Neuron (in vitro differentiated cells): ENCODE data around the gene AGAP1.
"Not testable (repeated sequence)": the region's sequence is repeated elsewhere in the genome, so short reads cannot be mapped to it uniquely, and the experiment has no call there.

Source experiments
- H2AFZ ChIP-seq: one replicate; pipeline ENCODE4 v1.6.1; 2013; ENCODE audit warnings: low read depth, mild to moderate bottlenecking, inconsistent platforms, low read length, moderate library complexity
- H3K27me3 ChIP-seq: one replicate; pipeline ENCODE4 v1.6.1; 2013; ENCODE audit warnings: low read length; ENCODE audit not compliant: insufficient read depth
- H3K36me3 ChIP-seq: one replicate; pipeline ENCODE4 v1.6.1; 2013; ENCODE audit warnings: low read length; ENCODE audit not compliant: insufficient read depth
- H3K4me1 ChIP-seq: one replicate; pipeline ENCODE4 v1.6.1; 2013; ENCODE audit warnings: low read length; ENCODE audit not compliant: insufficient read depth
- H3K4me3 ChIP-seq: 2 replicates; pipeline ENCODE4 v1.5.1; 2013; ENCODE audit warnings: mild to moderate bottlenecking, low read length, moderate library complexity
- H3K9me3 ChIP-seq: one replicate; pipeline ENCODE4 v1.6.1; 2013; ENCODE audit warnings: low read length

The AGAP1 gene

DNA sequence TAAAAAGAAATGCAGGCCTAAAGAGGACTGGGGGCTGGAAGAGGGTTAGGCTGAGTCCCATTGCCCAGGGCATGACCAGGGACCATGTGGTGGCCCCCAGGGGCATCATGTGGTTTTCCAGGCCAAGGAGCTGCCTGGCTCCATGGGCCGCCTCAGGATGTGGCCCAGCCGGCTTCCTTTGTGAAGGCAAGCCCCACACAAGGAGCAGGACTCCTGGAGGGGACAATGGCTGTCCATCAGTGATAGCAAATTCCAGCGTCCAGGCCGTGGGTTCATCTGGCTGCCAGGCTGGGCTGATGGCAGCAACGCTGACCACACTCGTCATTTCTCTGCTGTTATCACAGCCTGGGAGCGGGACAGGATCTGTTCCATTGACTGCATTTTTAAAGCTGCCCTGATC lies 591.8 kb downstream of the AGAP1 start:
- H3K4me1 ChIP-seq: peaks cover 49% of the 10 kb centered on the region
- H2AFZ ChIP-seq: no peak overlapping the region
- no peaks in the 10 kb centered on the region for H3K27me3 ChIP-seq
- H3K9me3 ChIP-seq: peaks cover 3% of the 10 kb centered on the region
- H3K36me3 ChIP-seq: no peaks in the 10 kb centered on the region
- peak overlapping the region; percentile 23 for H3K4me3 ChIP-seq

DNA sequence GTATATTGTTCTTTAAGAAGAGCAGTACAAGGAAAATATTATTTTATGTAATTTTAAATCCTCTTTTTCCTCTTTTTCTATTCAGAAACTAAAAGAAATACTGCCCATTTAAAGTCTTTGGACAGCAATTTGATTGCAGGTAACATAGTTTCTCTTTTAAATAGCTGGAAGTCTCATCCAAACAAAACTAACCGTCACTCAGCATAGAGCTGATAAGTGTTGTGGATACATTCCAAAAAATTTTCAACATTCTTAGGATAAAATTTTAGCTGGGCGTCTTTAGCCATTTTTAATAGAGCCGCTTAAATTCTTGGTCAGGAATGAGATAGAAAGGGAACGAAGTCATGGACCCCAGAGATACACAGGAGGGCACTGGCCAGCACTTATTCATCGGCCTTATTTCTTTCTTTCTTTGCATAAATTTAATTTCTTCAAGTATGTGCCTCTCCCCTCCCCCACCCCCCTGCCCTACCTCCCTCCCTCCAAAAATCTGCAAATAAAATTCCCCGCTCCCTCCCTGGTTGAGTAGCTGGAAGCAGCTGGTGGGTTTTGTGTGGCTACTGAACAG lies 592.6 kb downstream of the AGAP1 start:
- H3K4me3 ChIP-seq: peak overlapping the region; percentile 12
- H3K9me3 ChIP-seq: no peaks in the 10 kb centered on the region
- H3K27me3 ChIP-seq: no peaks in the 10 kb centered on the region
- peaks cover 49% of the 10 kb centered on the region for H3K4me1 ChIP-seq
- H2AFZ ChIP-seq: no peak overlapping the region
- no peaks in the 10 kb centered on the region for H3K36me3 ChIP-seq

- Histone ChIP-seq H3K27me3 (no peaks in the 10 kb centered on the region), H3K4me1 (peaks cover 49% of the 10 kb centered on the region), H3K4me3 (no peak overlapping the region), H2AFZ (no peak overlapping the region), H3K36me3 (no peaks in the 10 kb centered on the region), H3K9me3 (no peaks in the 10 kb centered on the region)
These were observed 593.2 kb downstream of the AGAP1 start for GRCh38 chr2:236086971-236087465.

DNA sequence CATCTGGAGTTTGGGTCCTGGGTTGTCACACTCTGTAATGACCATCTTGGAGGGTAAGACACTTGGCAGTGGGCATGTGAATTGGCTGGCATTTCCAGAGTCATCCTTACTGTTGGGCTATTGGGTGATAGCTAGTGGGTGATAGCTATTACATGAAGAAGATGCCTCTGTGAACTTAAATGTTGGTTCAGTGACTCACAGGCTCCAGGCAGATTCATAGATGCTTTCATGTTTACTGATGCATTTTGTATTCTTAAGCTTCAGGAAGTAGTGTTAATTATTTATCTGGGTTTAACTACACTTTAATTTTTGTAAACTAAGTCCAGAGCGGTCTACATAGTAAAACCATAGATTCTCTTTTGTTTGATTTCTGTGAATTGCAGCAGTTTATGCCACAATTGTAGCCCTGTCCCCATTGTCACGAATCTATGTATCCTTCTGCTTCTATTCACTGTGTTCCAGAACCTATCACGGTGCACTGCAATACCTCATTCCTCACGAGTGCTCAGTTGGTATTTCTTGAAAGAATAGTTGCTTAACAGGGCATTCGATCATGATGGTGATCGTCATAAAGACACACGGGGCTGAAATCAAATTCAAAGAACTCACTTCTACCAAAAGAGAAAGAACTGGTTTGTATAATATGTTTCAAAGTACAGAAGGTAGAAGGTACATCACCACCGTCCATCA lies 594.7 kb downstream of the AGAP1 start:
- Histone ChIP-seq H3K4me3 (no peak overlapping the region), H3K9me3 (no peaks in the 10 kb centered on the region), H3K27me3 (no peaks in the 10 kb centered on the region), H3K36me3 (no peaks in the 10 kb centered on the region), H3K4me1 (peaks cover 43% of the 10 kb centered on the region), H2AFZ (no peak overlapping the region)

DNA sequence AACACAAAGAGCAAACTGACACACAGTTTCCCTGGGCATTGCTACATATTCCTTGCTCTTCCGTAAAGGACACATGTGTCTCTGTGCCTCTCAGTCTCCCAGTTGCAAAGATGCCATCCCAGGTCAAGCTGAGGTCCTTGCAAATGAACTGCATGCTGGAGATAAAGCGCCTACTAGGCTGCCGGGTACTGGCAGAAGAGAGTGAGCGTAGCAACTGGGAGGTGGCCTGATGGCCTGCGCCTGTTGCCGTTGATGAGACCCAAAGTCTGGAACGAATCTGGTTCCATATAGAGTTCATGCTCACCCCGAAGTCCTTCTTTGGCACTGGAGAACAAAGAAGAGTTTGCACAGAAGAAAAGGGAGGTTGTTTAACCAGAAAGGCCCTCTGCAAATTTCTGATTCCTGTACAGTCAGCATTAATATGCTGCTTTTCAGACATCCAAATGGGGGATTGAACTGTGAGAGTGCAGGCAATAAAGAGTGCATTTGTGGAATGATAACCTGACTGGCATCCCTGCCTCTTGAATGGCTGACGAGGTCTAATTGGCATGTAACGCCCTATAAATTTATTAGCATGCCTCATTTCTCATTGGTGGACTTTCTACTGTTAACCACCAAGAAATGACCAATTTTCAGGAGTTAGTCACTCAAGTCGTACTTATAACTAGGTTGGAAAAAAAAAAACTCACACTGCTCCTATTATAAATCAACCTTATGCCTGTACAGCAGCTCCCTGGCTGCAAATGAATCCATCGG lies 595.6 kb downstream of the AGAP1 start:
- no peaks in the 10 kb centered on the region for H3K9me3 ChIP-seq
- H3K27me3 ChIP-seq: no peaks in the 10 kb centered on the region
- H3K4me1 ChIP-seq: peaks cover 36% of the 10 kb centered on the region
- no peaks in the 10 kb centered on the region for H3K36me3 ChIP-seq
- H2AFZ ChIP-seq: no peak overlapping the region
- no peak overlapping the region for H3K4me3 ChIP-seq

- no peaks in the 10 kb centered on the region for H3K27me3 ChIP-seq
These were observed 596.2 kb downstream of the AGAP1 start for GRCh38 chr2:236090027-236090382.

DNA sequence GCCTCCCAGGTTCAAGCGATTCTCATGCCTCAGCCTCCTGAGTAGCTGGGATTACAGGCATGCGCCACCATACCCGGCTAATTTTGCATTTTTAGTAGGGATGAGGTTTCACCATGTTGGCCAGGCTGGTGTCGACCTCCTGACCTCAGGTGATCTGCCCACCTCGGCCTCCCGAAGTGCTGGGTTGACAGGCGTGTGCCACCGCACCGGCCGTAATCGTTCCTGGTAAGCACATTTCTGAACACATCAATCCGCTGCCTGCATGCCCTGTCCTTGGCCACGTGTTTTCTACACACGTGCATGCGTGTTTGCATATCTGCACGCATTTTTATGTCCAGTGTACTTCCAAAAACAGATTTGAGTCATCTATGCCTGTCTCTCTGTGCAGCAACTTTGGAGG lies 597.0 kb downstream of the AGAP1 start:
- not testable (repeated sequence) for H3K4me3 ChIP-seq, H3K27me3 ChIP-seq, H3K9me3 ChIP-seq, H3K36me3 ChIP-seq, H2AFZ ChIP-seq
- H3K4me1 ChIP-seq: peaks cover 28% of the 10 kb centered on the region

More at GRCh38 chr2:236090027-236090382, 596.2 kb downstream of the AGAP1 start:
- no peak overlapping the region for H2AFZ ChIP-seq
- no peaks in the 10 kb centered on the region for H3K36me3 ChIP-seq
- no peaks in the 10 kb centered on the region for H3K9me3 ChIP-seq
- H3K4me3 ChIP-seq: no peak overlapping the region
- H3K4me1 ChIP-seq: peaks cover 36% of the 10 kb centered on the region

DNA sequence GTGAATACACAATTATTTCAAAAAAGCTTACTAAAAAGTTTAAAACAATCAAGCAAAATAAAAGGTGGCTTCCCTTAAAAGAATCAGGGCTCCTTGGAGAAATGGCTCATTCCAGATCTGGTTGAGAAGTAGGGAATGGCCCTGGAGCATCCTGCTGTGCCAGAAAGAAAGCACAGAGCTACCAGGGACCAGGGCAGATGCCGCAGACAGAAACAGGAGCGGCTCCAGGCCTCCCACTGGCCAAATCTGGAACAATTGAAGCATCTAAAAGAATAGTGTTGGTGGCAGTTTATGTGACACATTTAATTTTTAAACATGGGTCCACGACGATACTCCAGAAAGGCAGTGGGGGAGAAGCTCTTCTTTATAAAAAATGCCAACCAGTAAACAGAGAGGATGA lies 598.9 kb downstream of the AGAP1 start:
- Histone ChIP-seq H3K4me3 (no peak overlapping the region), H3K4me1 (peaks cover 10% of the 10 kb centered on the region), H3K36me3 (no peaks in the 10 kb centered on the region), H2AFZ (no peak overlapping the region), H3K9me3 (no peaks in the 10 kb centered on the region), H3K27me3 (no peaks in the 10 kb centered on the region)

DNA sequence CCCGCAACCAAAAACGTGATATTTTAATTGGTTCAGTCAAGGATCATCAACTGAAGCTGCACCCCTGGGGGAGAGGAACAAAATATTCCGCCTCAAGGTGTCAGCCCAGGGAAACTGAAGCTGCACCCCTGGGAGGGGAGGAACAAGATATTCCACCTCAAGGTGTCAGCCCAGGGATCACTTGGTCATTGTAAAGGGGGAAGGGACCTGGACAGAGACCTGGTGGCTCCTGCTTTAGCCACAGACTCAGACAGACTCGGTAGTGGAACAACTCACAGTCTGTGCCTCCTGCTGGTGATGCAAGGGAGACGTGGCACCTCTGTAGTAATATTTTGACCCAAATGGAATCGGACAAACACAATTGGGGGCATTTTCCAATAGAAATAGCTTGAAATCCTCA lies 599.3 kb downstream of the AGAP1 start:
- no peak overlapping the region for H3K4me3 ChIP-seq
- H2AFZ ChIP-seq: no peak overlapping the region
- H3K27me3 ChIP-seq: no peaks in the 10 kb centered on the region
- no peaks in the 10 kb centered on the region for H3K9me3 ChIP-seq
- peaks cover 5% of the 10 kb centered on the region for H3K4me1 ChIP-seq
- H3K36me3 ChIP-seq: no peaks in the 10 kb centered on the region

DNA sequence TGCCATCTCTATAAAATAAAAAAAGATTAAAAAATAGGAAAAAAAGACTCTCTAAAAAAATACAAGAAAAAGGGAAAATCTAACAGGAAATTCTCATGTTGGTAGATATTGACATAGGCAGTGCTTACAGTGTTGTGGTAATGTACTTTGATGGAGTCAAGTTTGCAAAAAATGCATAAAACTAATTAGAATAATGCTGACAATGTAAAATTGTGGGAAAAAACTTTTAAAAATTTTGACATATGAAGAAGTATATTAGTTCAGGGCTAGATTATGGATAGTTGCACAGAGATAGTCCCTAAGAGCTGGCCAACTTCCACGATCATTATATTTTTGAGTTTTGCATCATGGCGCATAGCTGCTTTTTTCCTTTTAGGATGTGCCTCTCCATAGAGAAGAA lies 601.7 kb downstream of the AGAP1 start:
- H3K27me3 ChIP-seq: no peaks in the 10 kb centered on the region
- no peaks in the 10 kb centered on the region for H3K36me3 ChIP-seq
- no peak overlapping the region for H2AFZ ChIP-seq
- no peak overlapping the region for H3K4me3 ChIP-seq
- no peaks in the 10 kb centered on the region for H3K4me1 ChIP-seq
- H3K9me3 ChIP-seq: no peaks in the 10 kb centered on the region

DNA sequence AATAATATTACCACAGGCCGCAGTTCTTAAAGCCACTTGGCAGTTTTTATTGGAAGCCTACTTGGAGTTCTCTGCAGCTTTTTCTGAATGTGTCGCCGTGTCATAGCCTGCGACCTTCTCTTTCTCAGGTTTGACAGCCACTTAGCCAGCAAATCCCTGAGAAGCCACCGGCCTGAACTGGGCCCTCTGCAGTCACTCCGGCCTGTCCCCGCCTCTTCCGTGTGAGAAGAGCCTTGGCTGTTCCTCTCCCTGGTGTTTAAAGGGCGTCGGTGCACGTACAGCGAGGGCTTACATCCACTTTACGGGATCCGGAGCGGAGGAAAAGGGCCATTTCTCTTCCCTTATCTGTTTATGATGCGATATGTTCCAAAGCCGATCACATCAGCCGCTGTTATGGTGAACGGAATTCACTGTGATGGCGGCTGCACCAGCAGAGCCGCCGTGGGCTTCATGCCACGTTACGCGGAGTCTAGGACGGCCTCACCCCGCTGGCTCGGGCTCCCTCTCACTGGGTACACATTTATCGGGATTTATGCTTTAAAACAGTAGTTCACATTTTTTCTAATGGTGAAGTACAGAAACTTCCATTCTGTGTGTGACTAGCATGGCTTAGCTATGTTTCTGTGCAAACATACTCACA lies 607.6 kb downstream of the AGAP1 start:
- Histone ChIP-seq H2AFZ (no peak overlapping the region), H3K4me1 (peaks cover 20% of the 10 kb centered on the region), H3K9me3 (no peaks in the 10 kb centered on the region), H3K27me3 (no peaks in the 10 kb centered on the region), H3K4me3 (no peak overlapping the region), H3K36me3 (no peaks in the 10 kb centered on the region)

DNA sequence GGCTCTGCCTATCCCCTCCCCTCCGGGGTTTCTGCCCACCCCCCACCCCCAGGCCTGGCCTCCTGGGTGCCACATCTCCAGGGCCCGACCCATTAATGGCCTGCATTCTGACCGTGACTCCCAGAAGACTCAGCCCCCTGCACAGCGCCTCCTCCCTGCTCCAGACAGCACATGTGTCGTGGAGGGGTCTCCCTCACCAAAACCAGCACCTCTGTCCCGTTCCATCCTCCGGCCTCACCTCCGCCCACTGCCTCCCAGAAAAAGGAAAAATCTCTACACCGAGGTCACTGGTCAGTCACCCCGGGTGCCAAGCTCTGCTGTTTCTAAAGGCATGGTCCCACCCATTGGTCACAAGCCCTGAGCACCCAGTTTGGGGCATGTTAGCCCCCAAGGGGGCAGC lies 609.1 kb downstream of the AGAP1 start:
- H3K36me3 ChIP-seq: no peaks in the 10 kb centered on the region
- H3K9me3 ChIP-seq: no peaks in the 10 kb centered on the region
- H3K4me1 ChIP-seq: peaks cover 36% of the 10 kb centered on the region
- no peak overlapping the region for H3K4me3 ChIP-seq
- no peak overlapping the region for H2AFZ ChIP-seq
- H3K27me3 ChIP-seq: no peaks in the 10 kb centered on the region

GRCh38 chr2:236103981-236104380 lies 610.1 kb downstream of the AGAP1 start:
- Histone ChIP-seq H3K9me3 (no peaks in the 10 kb centered on the region), H3K4me3 (no peak overlapping the region), H3K27me3 (no peaks in the 10 kb centered on the region), H3K36me3 (no peaks in the 10 kb centered on the region), H3K4me1 (peaks cover 46% of the 10 kb centered on the region), H2AFZ (no peak overlapping the region)
